H1 (cell line): ENCODE data around the gene TEAD4. TPM values are rescaled to one million over a fixed set of nuclear protein-coding genes. Genes with fewer than 3 reads are reported as not detected.

Experiments
- BACH1 ChIP-seq: IDR thresholded peaks from 2 replicates; pipeline ENCODE4 v1.6.1; 2012; ENCODE audit warnings: low read length, improper control_type of control experiment
- EGR1 ChIP-seq: IDR thresholded peaks from 2 replicates; pipeline ENCODE4 v1.6.1; 2011; ENCODE audit warnings: low read depth, low read length, borderline replicate concordance
- EP300 ChIP-seq, 2 experiments: IDR thresholded peaks; 1 replicate in 1 of 2; 2 replicates in 1 of 2; pipeline ENCODE4 v1.6.1; 2011 to 2012; ENCODE audit warnings: low read depth in 2 of 2, low read length in 2 of 2, mild to moderate bottlenecking in 2 of 2, borderline replicate concordance in 1 of 2, inconsistent platforms in 1 of 2, moderate library complexity in 1 of 2
- KDM5A ChIP-seq: fragments of 200-600 bp; IDR thresholded peaks from 2 replicates; pipeline ENCODE4 v1.7.1; 2012; ENCODE audit warnings: mild to moderate bottlenecking, low read length, inconsistent platforms, mixed read lengths
- MAX ChIP-seq: IDR thresholded peaks from 2 replicates; pipeline ENCODE4 v1.6.1; 2012; ENCODE audit warnings: inconsistent platforms
- TCF12 ChIP-seq: IDR thresholded peaks from 2 replicates; pipeline ENCODE4 v1.6.1; 2011; ENCODE audit warnings: low read depth, mild to moderate bottlenecking, low read length
- ZNF274 ChIP-seq: IDR thresholded peaks from 2 replicates; pipeline ENCODE4 v1.7.0; 2012; ENCODE audit warnings: low read length, borderline replicate concordance; ENCODE audit errors: extremely low read depth
- polyA plus RNA-seq, 7 experiments: library from polyadenylated mRNA; depleted of rRNA in 3 of 7; stranded (reverse) in 5 of 7; unstranded in 2 of 7; fragments of >200 nt in 5 of 7; fragments of 200-250 nt in 2 of 7; gene quantifications; 1 replicate in 5 of 7; 2 replicates in 1 of 7; 4 replicates in 1 of 7; pipeline versions ENCODE4 v1.2.1 to v1.2.3, GENCODE V29; 2011 to 2013; ENCODE audit warnings: missing spikeins in 2 of 7, mixed read lengths in 2 of 7
- total RNA-seq: library from RNA; stranded (reverse); fragmentation: NEBNext Ultra II Directional; extraction: Animal tissue kit (Norgen Biotek cat#: 25700); gene quantifications from 2 replicates; pipeline ENCODE4 v1.2.1, GENCODE V29; 2021
- TF ChIP-seq, protein P1 (sequence below): IDR thresholded peaks from 2 replicates; pipeline ENCODE4 v1.6.1; 2012; ENCODE audit warnings: inconsistent platforms

Gene TEAD4
- total and polyA plus RNA-seq, 2 of the 8 experiments (the other 6 are each of a cell fraction or from before 2014, with no cell fraction given) = 56.7 to 116 TPM

GRCh38 chr12:3032770-3033538 is 73.8 kb downstream of the TEAD4 start (continued):
- TF ChIP-seq, protein P1, sequence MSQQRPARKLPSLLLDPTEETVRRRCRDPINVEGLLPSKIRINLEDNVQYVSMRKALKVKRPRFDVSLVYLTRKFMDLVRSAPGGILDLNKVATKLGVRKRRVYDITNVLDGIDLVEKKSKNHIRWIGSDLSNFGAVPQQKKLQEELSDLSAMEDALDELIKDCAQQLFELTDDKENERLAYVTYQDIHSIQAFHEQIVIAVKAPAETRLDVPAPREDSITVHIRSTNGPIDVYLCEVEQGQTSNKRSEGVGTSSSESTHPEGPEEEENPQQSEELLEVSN = no peak
- TF ChIP-seq KDM5A (no peak), ZNF274 (no peak), BACH1 (no peak), EGR1 (no peak), MAX (no peak), TCF12 (no peak), EP300 (IDR thresholded peaks at IDR 0.05; ENCODE audit: borderline replicate concordance in 1 of 2, low read depth in 2 of 2, low read length in 2 of 2) (no peak)
